Sigmoid colon (tissue), 3 donors: ENCODE measurements around the gene RAB31.
"Not testable (repeated sequence)": the region's sequence is repeated elsewhere in the genome, so short reads cannot be mapped to it uniquely, and the experiment has no call there.

Experiments used
- POLR2A ChIP-seq, 2 donors: fragments of 450-650 bp; IDR thresholded peaks; one replicate each; pipeline ENCODE4 v1.6.1; 2016; ENCODE audit warnings: antibody characterized with exemption in 2 of 2, mild to moderate bottlenecking in 2 of 2, moderate library complexity in 2 of 2
- TF ChIP-seq, protein P1 (sequence below), 4 experiments: fragments of 450-650 bp in 3 of 4; fragments of 200-600 bp in 1 of 4; IDR thresholded peaks; one replicate each; pipeline ENCODE4 v1.5.1; 2016 to 2019; ENCODE audit warnings: antibody characterized with exemption in 4 of 4, mild to moderate bottlenecking in 3 of 4, moderate library complexity in 2 of 4

DNA sequence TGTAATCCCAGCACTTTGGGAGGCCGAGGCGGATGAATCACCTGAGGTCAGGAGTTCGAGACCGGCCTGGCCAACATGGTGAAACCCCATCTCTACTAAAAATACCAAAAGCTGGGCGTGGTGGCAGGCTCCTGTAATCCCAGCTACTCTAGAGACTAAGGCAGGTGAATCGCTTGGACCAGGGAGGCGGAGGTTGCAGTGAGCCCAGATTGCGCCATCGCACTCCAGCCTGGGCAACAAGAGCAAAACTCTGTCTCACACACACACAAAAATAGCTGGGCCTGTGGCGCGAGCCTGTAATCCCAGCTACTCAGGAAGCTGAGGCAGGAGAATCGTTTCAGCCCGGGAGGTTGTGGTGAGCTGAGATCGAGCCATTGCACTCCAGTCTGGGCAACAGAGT, 194.2 kb downstream of the RAB31 start:
- TF ChIP-seq, protein P1, sequence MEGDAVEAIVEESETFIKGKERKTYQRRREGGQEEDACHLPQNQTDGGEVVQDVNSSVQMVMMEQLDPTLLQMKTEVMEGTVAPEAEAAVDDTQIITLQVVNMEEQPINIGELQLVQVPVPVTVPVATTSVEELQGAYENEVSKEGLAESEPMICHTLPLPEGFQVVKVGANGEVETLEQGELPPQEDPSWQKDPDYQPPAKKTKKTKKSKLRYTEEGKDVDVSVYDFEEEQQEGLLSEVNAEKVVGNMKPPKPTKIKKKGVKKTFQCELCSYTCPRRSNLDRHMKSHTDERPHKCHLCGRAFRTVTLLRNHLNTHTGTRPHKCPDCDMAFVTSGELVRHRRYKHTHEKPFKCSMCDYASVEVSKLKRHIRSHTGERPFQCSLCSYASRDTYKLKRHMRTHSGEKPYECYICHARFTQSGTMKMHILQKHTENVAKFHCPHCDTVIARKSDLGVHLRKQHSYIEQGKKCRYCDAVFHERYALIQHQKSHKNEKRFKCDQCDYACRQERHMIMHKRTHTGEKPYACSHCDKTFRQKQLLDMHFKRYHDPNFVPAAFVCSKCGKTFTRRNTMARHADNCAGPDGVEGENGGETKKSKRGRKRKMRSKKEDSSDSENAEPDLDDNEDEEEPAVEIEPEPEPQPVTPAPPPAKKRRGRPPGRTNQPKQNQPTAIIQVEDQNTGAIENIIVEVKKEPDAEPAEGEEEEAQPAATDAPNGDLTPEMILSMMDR (IDR thresholded peaks at IDR 0.05) = not testable (repeated sequence)
- not testable (repeated sequence) for TF ChIP-seq POLR2A (IDR thresholded peaks at IDR 0.05)
